Endothelial cell of umbilical vein (primary cell): ENCODE measurements around the gene MAPKAP1. TPM values are rescaled to one million over a fixed set of nuclear protein-coding genes. Genes with fewer than 3 reads are reported as not detected.

Source experiments
- BruUV-seq: library from RNA; stranded (reverse); fragments of 400-500 nt; replicated peaks from 2 replicates; lab custom pipeline; 2021; lab: Mats Ljungman, UMichigan
- CTCF ChIA-PET: fragments of 300-600, 350-600 bp; sonication (Branson Sonifier 250); formaldehyde crosslinking; loops from one replicate; lab custom pipeline; 2021; ENCODE audit warnings: antibody characterized with exemption, inconsistent platforms; lab: Charles Lee
- POLR2A ChIA-PET: fragments of 300-600, 350-600 bp; sonication (Branson Sonifier 250); formaldehyde crosslinking; loops from one replicate; lab custom pipeline; 2021; ENCODE audit warnings: antibody characterized with exemption, inconsistent platforms; lab: Charles Lee
- DNase-seq: peaks from one replicate; pipeline ENCODE4 v3.0.0-alpha.2; 2011; ENCODE audit warnings: low read depth, low spot score
- FAIRE-seq: peaks from 2 replicates; lab custom pipeline; 2011; peaks lifted over from hg19 to GRCh38; lab: Jason Lieb, UNC
- H2AFZ ChIP-seq: 2 replicates; pipeline ENCODE4 v1.6.0; 2012; ENCODE audit warnings: low read depth, low read length, control low read depth, inconsistent platforms
- H3K27ac ChIP-seq: 2 replicates; pipeline ENCODE4 v1.5.1; 2011; ENCODE audit warnings: low read depth, mild to moderate bottlenecking, control low read depth, low read length, moderate library complexity; ENCODE audit not compliant: insufficient read depth
- H3K27me3 ChIP-seq, 2 experiments: 2 replicates each; pipeline versions ENCODE4 v1.6.0 to v1.6.1; 2011; ENCODE audit warnings: low read length in 2 of 2, mixed read lengths in 1 of 2; ENCODE audit not compliant: control insufficient read depth in 2 of 2, insufficient read depth in 2 of 2
- H3K36me3 ChIP-seq, 2 experiments: 2 replicates in 1 of 2; 3 replicates in 1 of 2; pipeline ENCODE4 v1.5.1; 2011; ENCODE audit warnings: low read length in 2 of 2, mild to moderate bottlenecking in 1 of 2, moderate library complexity in 1 of 2; ENCODE audit not compliant: control insufficient read depth in 2 of 2, insufficient read depth in 2 of 2; ENCODE audit errors: extremely low read depth in 1 of 2
- H3K4me1 ChIP-seq: 3 replicates; pipeline ENCODE4 v1.5.1; 2011; ENCODE audit warnings: mild to moderate bottlenecking, low read length; ENCODE audit not compliant: control insufficient read depth, insufficient read depth; ENCODE audit errors: extremely low read depth
- H3K4me2 ChIP-seq: 2 replicates; pipeline ENCODE4 v1.6.1; 2011; ENCODE audit warnings: low read length, control low read depth, mixed read lengths; ENCODE audit not compliant: insufficient read depth
- H3K4me3 ChIP-seq, 3 experiments: fragments of 200-600 bp in 1 of 3; sonication (generic), shearing (Covaris generic) in 1 of 3; replicated peaks in 1 of 3; 2 replicates each; pipeline ENCODE4 v1.5.1; 2011 to 2016; ENCODE audit warnings: control low read depth in 3 of 3, low read length in 3 of 3, mild to moderate bottlenecking in 2 of 3, inconsistent platforms in 1 of 3, low read depth in 1 of 3, moderate library complexity in 1 of 3; ENCODE audit not compliant: insufficient read depth in 1 of 3
- H3K79me2 ChIP-seq: 2 replicates; pipeline ENCODE4 v1.6.0; 2012; ENCODE audit warnings: low read length, inconsistent platforms; ENCODE audit not compliant: control insufficient read depth, insufficient read depth
- H3K9ac ChIP-seq: replicated peaks from 2 replicates; pipeline ENCODE3; 2011; ENCODE audit warnings: low read length, control low read depth; ENCODE audit not compliant: insufficient read depth; ENCODE audit errors: extremely low read depth
- H3K9me1 ChIP-seq: replicated peaks from 3 replicates; pipeline ENCODE4 v1.6.0; 2011; ENCODE audit warnings: mild to moderate bottlenecking, low read length; ENCODE audit not compliant: control insufficient read depth, insufficient read depth; ENCODE audit errors: extremely low read depth
- H3K9me3 ChIP-seq: replicated peaks from 2 replicates; pipeline ENCODE4 v1.5.1; 2012; ENCODE audit warnings: low read length, inconsistent platforms; ENCODE audit not compliant: control insufficient read depth, insufficient read depth
- H4K20me1 ChIP-seq: replicated peaks from 2 replicates; pipeline ENCODE3; 2011; ENCODE audit warnings: mild to moderate bottlenecking, low read length; ENCODE audit not compliant: control insufficient read depth, insufficient read depth; ENCODE audit errors: extremely low read depth
- EZH2 ChIP-seq: IDR thresholded peaks from 2 replicates; pipeline ENCODE4 v1.6.1; 2012; ENCODE audit warnings: borderline replicate concordance, low read depth, mild to moderate bottlenecking, moderate library complexity, low read length, inconsistent platforms; ENCODE audit not compliant: severe bottlenecking
- FOS ChIP-seq: IDR thresholded peaks from 2 replicates; pipeline ENCODE4 v1.6.1; 2011; ENCODE audit warnings: mild to moderate bottlenecking, low read length, moderate library complexity, borderline replicate concordance; ENCODE audit not compliant: insufficient read depth
- GATA2 ChIP-seq: IDR thresholded peaks from 2 replicates; pipeline ENCODE4 v1.7.0; 2011; ENCODE audit warnings: low read depth, mild to moderate bottlenecking, moderate library complexity, mixed read lengths, low read length; ENCODE audit not compliant: insufficient read length, insufficient read depth
- JUN ChIP-seq: IDR thresholded peaks from 2 replicates; pipeline ENCODE4 v1.6.1; 2011; ENCODE audit warnings: borderline replicate concordance, low read depth; ENCODE audit not compliant: insufficient read length, insufficient read depth
- MYC ChIP-seq: IDR thresholded peaks from one replicate; pipeline ENCODE4 v1.6.1; 2011; ENCODE audit warnings: mild to moderate bottlenecking, low read depth, low read length
- POLR2A ChIP-seq: IDR thresholded peaks from 2 replicates; pipeline ENCODE4 v1.6.1; 2012; ENCODE audit warnings: low read depth, mild to moderate bottlenecking, control low read depth, low read length
- POLR2AphosphoS5 ChIP-seq: IDR thresholded peaks from 2 replicates; pipeline ENCODE4 v1.6.1; 2012; ENCODE audit warnings: low read depth, mild to moderate bottlenecking, control low read depth, low read length, moderate library complexity; ENCODE audit not compliant: insufficient read depth
- dilution Hi-C: fragments of 300-500 bp; cut with MboI; formaldehyde crosslinking; loops from one replicate; pipeline ENCODE4 v1.15.0; 2019; ENCODE audit warnings: low sequenced_read_pairs; ENCODE audit not compliant: extremely low pct_ligation_motif_present
- intact Hi-C: fragments of 100-400 bp; cut with micrococcal nuclease; formaldehyde crosslinking; loops from one replicate; pipeline ENCODE4 v1.10.0; 2022
- polyA plus RNA-seq, 4 experiments: library from polyadenylated mRNA; depleted of rRNA in 3 of 4; stranded (reverse) in 3 of 4; unstranded in 1 of 4; fragments of >200 nt; gene quantifications; 2 replicates each; pipeline versions ENCODE4 v1.2.1 to v1.2.3, GENCODE V29; 2011 to 2012; ENCODE audit warnings: missing spikeins in 1 of 4
- total RNA-seq: library from RNA; stranded (reverse); gene quantifications from 2 replicates; pipeline ENCODE4 v1.2.3, GENCODE V29; 2021
- TF ChIP-seq, protein P1 (sequence below), 2 donors: IDR thresholded peaks; 1 replicate in 1 of 2; 2 replicates in 1 of 2; pipeline ENCODE4 v1.5.1; 2011; ENCODE audit warnings: low read length in 2 of 2, mild to moderate bottlenecking in 2 of 2, moderate library complexity in 2 of 2, control low read depth in 1 of 2, inconsistent platforms in 1 of 2, low read depth in 1 of 2; ENCODE audit not compliant: insufficient read depth in 1 of 2; ENCODE audit errors: extremely low read depth in 1 of 2
- TF ChIP-seq, protein P2 (sequence below): IDR thresholded peaks from 2 replicates; pipeline ENCODE4 v1.6.1; 2011; ENCODE audit not compliant: insufficient read depth, insufficient read length

MAPKAP1 gene
- total and polyA plus RNA-seq, 2 donors (not counting 3 experiments of a cell fraction or from before 2014, with no cell fraction given) = 61.9 to 99.1 TPM

DNA sequence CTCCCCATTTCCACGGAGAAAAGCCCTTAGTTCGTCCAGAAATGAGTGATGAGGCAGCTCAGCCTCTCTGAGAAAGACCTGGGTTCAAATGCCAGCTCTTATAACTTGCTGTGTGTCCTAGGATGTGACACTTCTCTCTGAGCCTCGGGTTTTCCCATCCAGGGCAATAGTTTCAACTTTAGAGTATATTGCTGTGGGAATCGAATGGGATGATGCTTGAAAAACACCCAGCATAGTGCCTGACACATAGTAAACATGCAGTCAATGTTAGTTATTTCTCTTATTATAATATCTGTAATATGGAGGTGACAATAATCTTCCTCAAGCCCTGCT is 430 bp upstream of the MAPKAP1 start:
- no peaks in the 10 kb centered on the region for H3K9me1 ChIP-seq
- ChIA-PET CTCF (interaction anchor here (0.8 to 2.8 kb wide), 7 partner anchors 10 to 157 kb away, joined by 4 to 8 read pairs (median 5); no protein-coding TSS in a partner anchor), POLR2A (interaction anchor here (0.6 to 1.6 kb wide), 7 partner anchors 27 to 263 kb away, joined by 3 to 6 read pairs (median 3); no protein-coding TSS in a partner anchor)
- TF ChIP-seq GATA2 = no peak
- TF ChIP-seq FOS = no peak
- TF ChIP-seq JUN = no peak
- TF ChIP-seq MYC = no peak
- no peak for TF ChIP-seq POLR2A
- no peak for TF ChIP-seq POLR2AphosphoS5
- TF ChIP-seq EZH2 = no peak
- TF ChIP-seq, protein P1, sequence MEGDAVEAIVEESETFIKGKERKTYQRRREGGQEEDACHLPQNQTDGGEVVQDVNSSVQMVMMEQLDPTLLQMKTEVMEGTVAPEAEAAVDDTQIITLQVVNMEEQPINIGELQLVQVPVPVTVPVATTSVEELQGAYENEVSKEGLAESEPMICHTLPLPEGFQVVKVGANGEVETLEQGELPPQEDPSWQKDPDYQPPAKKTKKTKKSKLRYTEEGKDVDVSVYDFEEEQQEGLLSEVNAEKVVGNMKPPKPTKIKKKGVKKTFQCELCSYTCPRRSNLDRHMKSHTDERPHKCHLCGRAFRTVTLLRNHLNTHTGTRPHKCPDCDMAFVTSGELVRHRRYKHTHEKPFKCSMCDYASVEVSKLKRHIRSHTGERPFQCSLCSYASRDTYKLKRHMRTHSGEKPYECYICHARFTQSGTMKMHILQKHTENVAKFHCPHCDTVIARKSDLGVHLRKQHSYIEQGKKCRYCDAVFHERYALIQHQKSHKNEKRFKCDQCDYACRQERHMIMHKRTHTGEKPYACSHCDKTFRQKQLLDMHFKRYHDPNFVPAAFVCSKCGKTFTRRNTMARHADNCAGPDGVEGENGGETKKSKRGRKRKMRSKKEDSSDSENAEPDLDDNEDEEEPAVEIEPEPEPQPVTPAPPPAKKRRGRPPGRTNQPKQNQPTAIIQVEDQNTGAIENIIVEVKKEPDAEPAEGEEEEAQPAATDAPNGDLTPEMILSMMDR (IDR thresholded peaks at IDR 0.05; ENCODE audit: extremely low read depth in 1 of 2, insufficient read depth in 1 of 2, low read depth in 1 of 2, low read length in 2 of 2) = no peak
- TF ChIP-seq, protein P2, sequence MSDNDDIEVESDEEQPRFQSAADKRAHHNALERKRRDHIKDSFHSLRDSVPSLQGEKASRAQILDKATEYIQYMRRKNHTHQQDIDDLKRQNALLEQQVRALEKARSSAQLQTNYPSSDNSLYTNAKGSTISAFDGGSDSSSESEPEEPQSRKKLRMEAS = no peak
- peaks cover 13% of the 10 kb centered on the region for H3K4me1 ChIP-seq
- peak overlapping the region; percentile 99 for H2AFZ ChIP-seq
- peak overlapping the region; percentile 96 for H3K9ac ChIP-seq
- H3K36me3 ChIP-seq = no peaks in the 10 kb centered on the region
- H3K9me3 ChIP-seq = no peaks in the 10 kb centered on the region
- DNase-seq (no peak), FAIRE-seq (no peak)
- no peaks in the 10 kb centered on the region for H3K27me3 ChIP-seq
- peak overlapping the region in 2 of 3 experiments; percentile 32 to 75 for H3K4me3 ChIP-seq
- peak overlapping the region; percentile 72 for H3K4me2 ChIP-seq
- dilution Hi-C loops (no loop called here), intact Hi-C loops (loop anchor here (1.0 to 5.0 kb wide), 5 partner anchors 32 to 149 kb away; partner anchors contain the start of gene PBX3)
- peak overlapping the region; percentile 28 for H3K27ac ChIP-seq
- no peaks in the 10 kb centered on the region for H4K20me1 ChIP-seq
- BruUV-seq = TSS peak; percentile 93
- H3K79me2 ChIP-seq = peaks cover 43% of the 10 kb centered on the region
